IMR-90 (cell line): ENCODE results near the gene NUDT3. TPM values are rescaled to one million over a fixed set of nuclear protein-coding genes. Genes with fewer than 3 reads are reported as not detected.

ENCODE experiments used
- ATAC-seq: fragments of 200-7000 bp; cut with Tn5 transposase; 2 replicates; pipeline ENCODE4 v1.9.1; 2020; ENCODE audit warnings: low read depth, mild to moderate bottlenecking, moderate library complexity
- BruUV-seq: library from RNA; stranded (reverse); fragments of 400-500 nt; replicated peaks from 2 replicates; lab custom pipeline; 2021; lab: Mats Ljungman, UMichigan
- CTCF ChIA-PET: fragments of 300-600 bp; formaldehyde crosslinking; extraction: SDS; loops from one replicate; lab custom pipeline; 2021; ENCODE audit warnings: antibody characterized with exemption; lab: Yijun Ruan, JAX
- POLR2A ChIA-PET: fragments of 300-600 bp; sonication (Branson Sonifier 250); formaldehyde crosslinking; loops from one replicate; lab custom pipeline; 2022; ENCODE audit warnings: antibody characterized with exemption; ENCODE audit not compliant: unreplicated experiment; lab: Charles Lee
- DNase-seq: peaks from one replicate; pipeline ENCODE4 v3.0.0; 2013
- H2AFZ ChIP-seq: replicated peaks from 2 replicates; pipeline ENCODE3; 2013; ENCODE audit warnings: low read length, mild to moderate bottlenecking; ENCODE audit not compliant: poor library complexity
- H2AK5ac ChIP-seq: 2 replicates; pipeline ENCODE4 v1.6.1; 2013; ENCODE audit warnings: low read depth, low read length, inconsistent platforms
- H2AK9ac ChIP-seq: replicated peaks from 2 replicates; pipeline ENCODE3; 2013; ENCODE audit warnings: mild to moderate bottlenecking, low read depth, low read length, moderate library complexity; ENCODE audit not compliant: poor library complexity
- H2BK120ac ChIP-seq: 2 replicates; pipeline ENCODE4 v1.6.1; 2013; ENCODE audit warnings: low read depth, low read length, inconsistent platforms
- H2BK15ac ChIP-seq: 3 replicates; pipeline ENCODE4 v1.6.1; 2013; ENCODE audit warnings: low read depth, low read length, inconsistent platforms
- H2BK20ac ChIP-seq: 2 replicates; pipeline ENCODE4 v1.6.1; 2013; ENCODE audit warnings: low read depth, mild to moderate bottlenecking, inconsistent platforms, low read length, moderate library complexity
- H2BK5ac ChIP-seq: 2 replicates; pipeline ENCODE4 v1.6.1; 2013; ENCODE audit warnings: mild to moderate bottlenecking, low read depth, low read length, inconsistent platforms; ENCODE audit not compliant: poor library complexity, severe bottlenecking
- H3K14ac ChIP-seq: replicated peaks from 2 replicates; pipeline ENCODE4 v1.6.1; 2013; ENCODE audit warnings: low read depth, low read length, inconsistent platforms
- H3K18ac ChIP-seq: 2 replicates; pipeline ENCODE4 v1.6.1; 2013; ENCODE audit warnings: low read depth, low read length, control low read depth
- H3K23ac ChIP-seq: 2 replicates; pipeline ENCODE4 v1.6.1; 2013; ENCODE audit warnings: low read depth, low read length, inconsistent platforms
- H3K27ac ChIP-seq: 2 replicates; pipeline ENCODE4 v1.5.1; 2013; ENCODE audit warnings: mild to moderate bottlenecking, control low read depth, low read length; ENCODE audit not compliant: insufficient read depth
- H3K27me3 ChIP-seq: 2 replicates; pipeline ENCODE4 v1.6.1; 2013; ENCODE audit warnings: low read length; ENCODE audit not compliant: control insufficient read depth, insufficient read depth
- H3K36me3 ChIP-seq: 2 replicates; pipeline ENCODE4 v1.6.1; 2013; ENCODE audit warnings: low read length, mixed read lengths; ENCODE audit not compliant: control insufficient read depth, insufficient read depth
- H3K4ac ChIP-seq: 2 replicates; pipeline ENCODE4 v1.6.1; 2013; ENCODE audit warnings: low read depth, low read length, inconsistent platforms
- H3K4me1 ChIP-seq: 2 replicates; pipeline ENCODE4 v1.6.1; 2013; ENCODE audit warnings: low read length, mixed read lengths; ENCODE audit not compliant: control insufficient read depth, insufficient read depth
- H3K4me2 ChIP-seq: 2 replicates; pipeline ENCODE4 v1.6.1; 2013; ENCODE audit warnings: low read depth, mild to moderate bottlenecking, control low read depth, low read length, moderate library complexity
- H3K4me3 ChIP-seq: 2 replicates; pipeline ENCODE4 v1.5.1; 2013; ENCODE audit warnings: low read depth, mild to moderate bottlenecking, control low read depth, low read length, moderate library complexity; ENCODE audit not compliant: insufficient read depth
- H3K56ac ChIP-seq: 2 replicates; pipeline ENCODE4 v1.6.1; 2013; ENCODE audit warnings: low read length, inconsistent platforms; ENCODE audit not compliant: insufficient read depth; ENCODE audit errors: extremely low read depth
- H3K79me1 ChIP-seq, 2 experiments: 2 replicates each; pipeline ENCODE4 v1.6.1; 2013; ENCODE audit warnings: low read length in 2 of 2, inconsistent platforms in 1 of 2, low read depth in 1 of 2
- H3K9ac ChIP-seq: 2 replicates; pipeline ENCODE4 v1.6.1; 2013; ENCODE audit warnings: low read depth, low read length, control low read depth
- H3K9me1 ChIP-seq: 2 replicates; pipeline ENCODE4 v1.6.1; 2013; ENCODE audit warnings: low read length, inconsistent platforms; ENCODE audit not compliant: insufficient read depth
- H3K9me3 ChIP-seq: 2 replicates; pipeline ENCODE4 v1.6.1; 2013; ENCODE audit warnings: low read length; ENCODE audit not compliant: control insufficient read depth, insufficient read depth
- H4K20me1 ChIP-seq: 2 replicates; pipeline ENCODE4 v1.6.1; 2013; ENCODE audit warnings: low read length, inconsistent platforms; ENCODE audit not compliant: insufficient read depth
- H4K5ac ChIP-seq: 2 replicates; pipeline ENCODE4 v1.6.1; 2013; ENCODE audit warnings: mild to moderate bottlenecking, low read depth, low read length, control low read depth
- H4K8ac ChIP-seq, 2 experiments: 2 replicates each; pipeline ENCODE4 v1.6.1; 2013; ENCODE audit warnings: low read depth in 2 of 2, low read length in 2 of 2, control low read depth in 1 of 2, inconsistent platforms in 1 of 2
- H4K91ac ChIP-seq: 2 replicates; pipeline ENCODE4 v1.6.1; 2013; ENCODE audit warnings: low read depth, low read length, inconsistent platforms; ENCODE audit not compliant: insufficient read depth
- BHLHE40 ChIP-seq: fragments of 150-350 bp; IDR thresholded peaks from 2 replicates; pipeline ENCODE4 v1.6.1; 2016; ENCODE audit warnings: mild to moderate bottlenecking, low read depth, low read length
- CEBPB ChIP-seq: IDR thresholded peaks from 2 replicates; pipeline ENCODE4 v1.6.1; 2012; ENCODE audit warnings: low read depth, low read length, improper control_type of control experiment
- CHD1 ChIP-seq: IDR thresholded peaks from 2 replicates; pipeline ENCODE4 v1.6.1; 2012; ENCODE audit warnings: low read depth, low read length, improper control_type of control experiment
- FOS ChIP-seq: fragments of 150-350 bp; IDR thresholded peaks from 2 replicates; pipeline ENCODE4 v1.6.1; 2016; ENCODE audit warnings: low read depth, low read length
- MAZ ChIP-seq: IDR thresholded peaks from 2 replicates; pipeline ENCODE4 v1.6.1; 2012; ENCODE audit warnings: low read depth, mild to moderate bottlenecking, low read length, improper control_type of control experiment, moderate library complexity, borderline replicate concordance
- MXI1 ChIP-seq: IDR thresholded peaks from 2 replicates; pipeline ENCODE4 v1.6.1; 2012; ENCODE audit warnings: low read depth, mild to moderate bottlenecking, low read length, moderate library complexity, borderline replicate concordance
- POLR2A ChIP-seq: IDR thresholded peaks from 2 replicates; pipeline ENCODE4 v1.6.1; 2012; ENCODE audit warnings: mild to moderate bottlenecking, low read depth, low read length
- RAD21 ChIP-seq: IDR thresholded peaks from 2 replicates; pipeline ENCODE4 v1.6.1; 2012; ENCODE audit warnings: low read length, improper control_type of control experiment
- RCOR1 ChIP-seq: IDR thresholded peaks from 2 replicates; pipeline ENCODE4 v1.6.1; 2012; ENCODE audit warnings: mild to moderate bottlenecking, low read length, improper control_type of control experiment; ENCODE audit not compliant: insufficient replicate concordance
- RFX5 ChIP-seq: IDR thresholded peaks from 2 replicates; pipeline ENCODE4 v1.8.0; 2012; ENCODE audit warnings: low read depth, mild to moderate bottlenecking, low read length, moderate library complexity
- SMC3 ChIP-seq: fragments of 150-350 bp; IDR thresholded peaks from 2 replicates; pipeline ENCODE4 v1.6.1; 2016; ENCODE audit warnings: low read depth, mild to moderate bottlenecking, antibody characterized with exemption, low read length, moderate library complexity
- WGBS, 2 experiments: methylation state at CpG; one replicate each; pipeline versions ENCODE4 v1.1.5 to v1.1.7; 2013; ENCODE audit warnings: missing lambda C conversion rate in 2 of 2; ENCODE audit not compliant: insufficient read length in 1 of 2; ENCODE audit errors: extremely low coverage in 2 of 2; 5-methylcytosine and 5-hydroxymethylcytosine counted together
- dilution Hi-C: fragments of 300-500 bp; cut with HindIII; formaldehyde crosslinking; loops from one replicate; pipeline ENCODE4 v1.14.3; 2018; ENCODE audit warnings: low sequenced_read_pairs; ENCODE audit not compliant: unreplicated experiment
- in situ Hi-C: fragments of 300-500 bp; cut with MboI; formaldehyde crosslinking; loops from 3 replicates; pipeline ENCODE4 v1.14.3; 2019; ENCODE audit warnings: low sequenced_read_pairs, inconsistent platforms, mixed read lengths
- intact Hi-C: fragments of 100-400 bp; cut with micrococcal nuclease; formaldehyde crosslinking; loops from 2 replicates; pipeline ENCODE4 v1.10.0; 2022
- polyA plus RNA-seq, 3 experiments: library from polyadenylated mRNA; depleted of rRNA; stranded (reverse); fragments of >200 nt; gene quantifications; 2 replicates each; pipeline ENCODE4 v1.2.3, GENCODE V29; 2012; ENCODE audit warnings: low replicate concordance in 1 of 3
- total RNA-seq: library from RNA; depleted of rRNA; stranded (reverse); fragments of >200 nt; gene quantifications from 2 replicates; pipeline ENCODE4 v1.2.3, GENCODE V29; 2012
- TF ChIP-seq, protein P1 (sequence below): conservative IDR thresholded peaks from 2 replicates; pipeline ENCODE4 v1.5.1; 2012; ENCODE audit warnings: mild to moderate bottlenecking, low read depth, low read length, improper control_type of control experiment
- TF ChIP-seq, protein P2 (sequence below): fragments of 150-350 bp; IDR thresholded peaks from 2 replicates; pipeline ENCODE4 v1.6.1; 2016; ENCODE audit warnings: low read depth, mild to moderate bottlenecking, low read length, moderate library complexity, borderline replicate concordance

NUDT3 gene
- total and polyA plus RNA-seq, 2 of the 4 experiments (the other 2 are of a cell fraction) = 10.1 to 17.2 TPM

DNA sequence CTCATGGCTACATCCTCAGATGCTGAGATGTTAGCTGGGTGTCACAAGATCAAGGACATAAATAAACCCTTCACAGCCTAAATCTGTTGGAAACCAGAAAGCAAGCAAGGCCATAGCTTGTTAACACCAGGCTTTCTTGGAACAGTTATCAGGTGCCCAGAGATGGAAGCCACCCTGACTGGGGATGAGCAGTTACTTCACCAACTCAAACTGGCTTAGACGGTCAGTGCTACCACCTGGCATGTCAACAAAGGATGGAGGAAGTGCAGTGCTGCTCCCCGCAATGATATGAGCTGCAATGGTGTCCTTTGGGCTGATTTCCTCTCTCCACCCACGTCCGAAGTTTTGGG is 114.7 kb downstream of the NUDT3 start:
- H3K4me3 ChIP-seq = no peak overlapping the region
- no peak overlapping the region for H3K4me2 ChIP-seq
- H3K36me3 ChIP-seq = peaks cover 6% of the 10 kb centered on the region; the same call in 1 of the 2 replicates
- CTCF ChIA-PET = no interaction called here
- H3K4me1 ChIP-seq = 0 out of 2 replicates have a peak, but pooled peaks cover 2% of the 10 kb centered on the region
- H3K27me3 ChIP-seq = no peaks in the 10 kb centered on the region
- no peaks in the 10 kb centered on the region for H3K9me3 ChIP-seq
- H3K9ac ChIP-seq = no peak overlapping the region
- no peak overlapping the region for H2AFZ ChIP-seq
- H2BK120ac ChIP-seq = no peak overlapping the region
- no peak overlapping the region for H2AK5ac ChIP-seq
- peaks cover 11% of the 10 kb centered on the region; the same call in 1 of the 2 replicates for H3K9me1 ChIP-seq
- no peak overlapping the region for H4K5ac ChIP-seq
- no peak overlapping the region for H3K14ac ChIP-seq
- in situ Hi-C loops = no loop called here
- no CpG with 5 or more reads among the region's 4 CpGs for WGBS, 2 experiments
- no peak overlapping the region for H2BK15ac ChIP-seq
- no peak for DNase-seq
- POLR2A ChIA-PET = no interaction called here
- no peak overlapping the region for H3K23ac ChIP-seq
- no peak overlapping the region for H3K56ac ChIP-seq
- H2AK9ac ChIP-seq = no peak overlapping the region
- no peak overlapping the region for H2BK20ac ChIP-seq
- H3K4ac ChIP-seq = no peak overlapping the region
- no peak overlapping the region for H2BK5ac ChIP-seq
- no peaks in the 10 kb centered on the region for H3K79me1 ChIP-seq
- ATAC-seq = no peak
- H3K18ac ChIP-seq = no peak overlapping the region
- dilution Hi-C loops = no loop called here
- no peak overlapping the region for H4K8ac ChIP-seq
- BruUV-seq = no TSS peak
- intact Hi-C loops = no loop called here
- H4K20me1 ChIP-seq = no peaks in the 10 kb centered on the region
- no peak for TF ChIP-seq RAD21
- TF ChIP-seq, protein P1, sequence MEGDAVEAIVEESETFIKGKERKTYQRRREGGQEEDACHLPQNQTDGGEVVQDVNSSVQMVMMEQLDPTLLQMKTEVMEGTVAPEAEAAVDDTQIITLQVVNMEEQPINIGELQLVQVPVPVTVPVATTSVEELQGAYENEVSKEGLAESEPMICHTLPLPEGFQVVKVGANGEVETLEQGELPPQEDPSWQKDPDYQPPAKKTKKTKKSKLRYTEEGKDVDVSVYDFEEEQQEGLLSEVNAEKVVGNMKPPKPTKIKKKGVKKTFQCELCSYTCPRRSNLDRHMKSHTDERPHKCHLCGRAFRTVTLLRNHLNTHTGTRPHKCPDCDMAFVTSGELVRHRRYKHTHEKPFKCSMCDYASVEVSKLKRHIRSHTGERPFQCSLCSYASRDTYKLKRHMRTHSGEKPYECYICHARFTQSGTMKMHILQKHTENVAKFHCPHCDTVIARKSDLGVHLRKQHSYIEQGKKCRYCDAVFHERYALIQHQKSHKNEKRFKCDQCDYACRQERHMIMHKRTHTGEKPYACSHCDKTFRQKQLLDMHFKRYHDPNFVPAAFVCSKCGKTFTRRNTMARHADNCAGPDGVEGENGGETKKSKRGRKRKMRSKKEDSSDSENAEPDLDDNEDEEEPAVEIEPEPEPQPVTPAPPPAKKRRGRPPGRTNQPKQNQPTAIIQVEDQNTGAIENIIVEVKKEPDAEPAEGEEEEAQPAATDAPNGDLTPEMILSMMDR = no peak
- TF ChIP-seq FOS = no peak
- no peak for TF ChIP-seq RFX5
- no peak for TF ChIP-seq BHLHE40
- TF ChIP-seq RCOR1 = no peak
- no peak for TF ChIP-seq MXI1
- no peak for TF ChIP-seq MAZ
- TF ChIP-seq SMC3 = no peak
- no peak for TF ChIP-seq CHD1
- no peak for TF ChIP-seq CEBPB
- no peak for TF ChIP-seq POLR2A
- TF ChIP-seq, protein P2, sequence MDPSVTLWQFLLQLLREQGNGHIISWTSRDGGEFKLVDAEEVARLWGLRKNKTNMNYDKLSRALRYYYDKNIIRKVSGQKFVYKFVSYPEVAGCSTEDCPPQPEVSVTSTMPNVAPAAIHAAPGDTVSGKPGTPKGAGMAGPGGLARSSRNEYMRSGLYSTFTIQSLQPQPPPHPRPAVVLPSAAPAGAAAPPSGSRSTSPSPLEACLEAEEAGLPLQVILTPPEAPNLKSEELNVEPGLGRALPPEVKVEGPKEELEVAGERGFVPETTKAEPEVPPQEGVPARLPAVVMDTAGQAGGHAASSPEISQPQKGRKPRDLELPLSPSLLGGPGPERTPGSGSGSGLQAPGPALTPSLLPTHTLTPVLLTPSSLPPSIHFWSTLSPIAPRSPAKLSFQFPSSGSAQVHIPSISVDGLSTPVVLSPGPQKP = no peak
- H4K91ac ChIP-seq = no peak overlapping the region
- no peak overlapping the region for H3K27ac ChIP-seq
